IMR-90 (cell line): Measurements from ENCODE around the gene SIAH2. TPM values are rescaled to one million over a fixed set of nuclear protein-coding genes. Genes with fewer than 3 reads are reported as not detected.

Source experiments
- ATAC-seq: fragments of 200-7000 bp; cut with Tn5 transposase; 2 replicates; pipeline ENCODE4 v1.9.1; 2020; ENCODE audit warnings: low read depth, mild to moderate bottlenecking, moderate library complexity
- BruUV-seq: library from RNA; stranded (reverse); fragments of 400-500 nt; replicated peaks from 2 replicates; lab custom pipeline; 2021; lab: Mats Ljungman, UMichigan
- CTCF ChIA-PET: fragments of 300-600 bp; formaldehyde crosslinking; extraction: SDS; loops from one replicate; lab custom pipeline; 2021; ENCODE audit warnings: antibody characterized with exemption; lab: Yijun Ruan, JAX
- POLR2A ChIA-PET: fragments of 300-600 bp; sonication (Branson Sonifier 250); formaldehyde crosslinking; loops from one replicate; lab custom pipeline; 2022; ENCODE audit warnings: antibody characterized with exemption; ENCODE audit not compliant: unreplicated experiment; lab: Charles Lee
- DNase-seq: peaks from one replicate; pipeline ENCODE4 v3.0.0; 2013
- H2AFZ ChIP-seq: replicated peaks from 2 replicates; pipeline ENCODE3; 2013; ENCODE audit warnings: low read length, mild to moderate bottlenecking; ENCODE audit not compliant: poor library complexity
- H2AK5ac ChIP-seq: 2 replicates; pipeline ENCODE4 v1.6.1; 2013; ENCODE audit warnings: low read depth, low read length, inconsistent platforms
- H2AK9ac ChIP-seq: replicated peaks from 2 replicates; pipeline ENCODE3; 2013; ENCODE audit warnings: mild to moderate bottlenecking, low read depth, low read length, moderate library complexity; ENCODE audit not compliant: poor library complexity
- H2BK120ac ChIP-seq: 2 replicates; pipeline ENCODE4 v1.6.1; 2013; ENCODE audit warnings: low read depth, low read length, inconsistent platforms
- H2BK15ac ChIP-seq: 3 replicates; pipeline ENCODE4 v1.6.1; 2013; ENCODE audit warnings: low read depth, low read length, inconsistent platforms
- H2BK20ac ChIP-seq: 2 replicates; pipeline ENCODE4 v1.6.1; 2013; ENCODE audit warnings: low read depth, mild to moderate bottlenecking, inconsistent platforms, low read length, moderate library complexity
- H2BK5ac ChIP-seq: 2 replicates; pipeline ENCODE4 v1.6.1; 2013; ENCODE audit warnings: mild to moderate bottlenecking, low read depth, low read length, inconsistent platforms; ENCODE audit not compliant: poor library complexity, severe bottlenecking
- H3K14ac ChIP-seq: replicated peaks from 2 replicates; pipeline ENCODE4 v1.6.1; 2013; ENCODE audit warnings: low read depth, low read length, inconsistent platforms
- H3K18ac ChIP-seq: 2 replicates; pipeline ENCODE4 v1.6.1; 2013; ENCODE audit warnings: low read depth, low read length, control low read depth
- H3K23ac ChIP-seq: 2 replicates; pipeline ENCODE4 v1.6.1; 2013; ENCODE audit warnings: low read depth, low read length, inconsistent platforms
- H3K27ac ChIP-seq: 2 replicates; pipeline ENCODE4 v1.5.1; 2013; ENCODE audit warnings: mild to moderate bottlenecking, control low read depth, low read length; ENCODE audit not compliant: insufficient read depth
- H3K27me3 ChIP-seq: 2 replicates; pipeline ENCODE4 v1.6.1; 2013; ENCODE audit warnings: low read length; ENCODE audit not compliant: control insufficient read depth, insufficient read depth
- H3K36me3 ChIP-seq: 2 replicates; pipeline ENCODE4 v1.6.1; 2013; ENCODE audit warnings: low read length, mixed read lengths; ENCODE audit not compliant: control insufficient read depth, insufficient read depth
- H3K4ac ChIP-seq: 2 replicates; pipeline ENCODE4 v1.6.1; 2013; ENCODE audit warnings: low read depth, low read length, inconsistent platforms
- H3K4me1 ChIP-seq: 2 replicates; pipeline ENCODE4 v1.6.1; 2013; ENCODE audit warnings: low read length, mixed read lengths; ENCODE audit not compliant: control insufficient read depth, insufficient read depth
- H3K4me2 ChIP-seq: 2 replicates; pipeline ENCODE4 v1.6.1; 2013; ENCODE audit warnings: low read depth, mild to moderate bottlenecking, control low read depth, low read length, moderate library complexity
- H3K4me3 ChIP-seq: 2 replicates; pipeline ENCODE4 v1.5.1; 2013; ENCODE audit warnings: low read depth, mild to moderate bottlenecking, control low read depth, low read length, moderate library complexity; ENCODE audit not compliant: insufficient read depth
- H3K56ac ChIP-seq: 2 replicates; pipeline ENCODE4 v1.6.1; 2013; ENCODE audit warnings: low read length, inconsistent platforms; ENCODE audit not compliant: insufficient read depth; ENCODE audit errors: extremely low read depth
- H3K79me1 ChIP-seq, 2 experiments: 2 replicates each; pipeline ENCODE4 v1.6.1; 2013; ENCODE audit warnings: low read length in 2 of 2, inconsistent platforms in 1 of 2, low read depth in 1 of 2
- H3K9ac ChIP-seq: 2 replicates; pipeline ENCODE4 v1.6.1; 2013; ENCODE audit warnings: low read depth, low read length, control low read depth
- H3K9me1 ChIP-seq: 2 replicates; pipeline ENCODE4 v1.6.1; 2013; ENCODE audit warnings: low read length, inconsistent platforms; ENCODE audit not compliant: insufficient read depth
- H3K9me3 ChIP-seq: 2 replicates; pipeline ENCODE4 v1.6.1; 2013; ENCODE audit warnings: low read length; ENCODE audit not compliant: control insufficient read depth, insufficient read depth
- H4K20me1 ChIP-seq: 2 replicates; pipeline ENCODE4 v1.6.1; 2013; ENCODE audit warnings: low read length, inconsistent platforms; ENCODE audit not compliant: insufficient read depth
- H4K5ac ChIP-seq: 2 replicates; pipeline ENCODE4 v1.6.1; 2013; ENCODE audit warnings: mild to moderate bottlenecking, low read depth, low read length, control low read depth
- H4K8ac ChIP-seq, 2 experiments: 2 replicates each; pipeline ENCODE4 v1.6.1; 2013; ENCODE audit warnings: low read depth in 2 of 2, low read length in 2 of 2, control low read depth in 1 of 2, inconsistent platforms in 1 of 2
- H4K91ac ChIP-seq: 2 replicates; pipeline ENCODE4 v1.6.1; 2013; ENCODE audit warnings: low read depth, low read length, inconsistent platforms; ENCODE audit not compliant: insufficient read depth
- BHLHE40 ChIP-seq: fragments of 150-350 bp; IDR thresholded peaks from 2 replicates; pipeline ENCODE4 v1.6.1; 2016; ENCODE audit warnings: mild to moderate bottlenecking, low read depth, low read length
- MAFK ChIP-seq: IDR thresholded peaks from 2 replicates; pipeline ENCODE4 v1.6.1; 2012; ENCODE audit warnings: low read depth, low read length, improper control_type of control experiment
- MAZ ChIP-seq: IDR thresholded peaks from 2 replicates; pipeline ENCODE4 v1.6.1; 2012; ENCODE audit warnings: low read depth, mild to moderate bottlenecking, low read length, improper control_type of control experiment, moderate library complexity, borderline replicate concordance
- RCOR1 ChIP-seq: IDR thresholded peaks from 2 replicates; pipeline ENCODE4 v1.6.1; 2012; ENCODE audit warnings: mild to moderate bottlenecking, low read length, improper control_type of control experiment; ENCODE audit not compliant: insufficient replicate concordance
- SMC3 ChIP-seq: fragments of 150-350 bp; IDR thresholded peaks from 2 replicates; pipeline ENCODE4 v1.6.1; 2016; ENCODE audit warnings: low read depth, mild to moderate bottlenecking, antibody characterized with exemption, low read length, moderate library complexity
- USF2 ChIP-seq: fragments of 150-350 bp; IDR thresholded peaks from 2 replicates; pipeline ENCODE4 v1.6.1; 2017; ENCODE audit warnings: mild to moderate bottlenecking, antibody characterized with exemption, low read length, low read depth
- dilution Hi-C: fragments of 300-500 bp; cut with HindIII; formaldehyde crosslinking; loops from one replicate; pipeline ENCODE4 v1.14.3; 2018; ENCODE audit warnings: low sequenced_read_pairs; ENCODE audit not compliant: unreplicated experiment
- in situ Hi-C: fragments of 300-500 bp; cut with MboI; formaldehyde crosslinking; loops from 3 replicates; pipeline ENCODE4 v1.14.3; 2019; ENCODE audit warnings: low sequenced_read_pairs, inconsistent platforms, mixed read lengths
- intact Hi-C: fragments of 100-400 bp; cut with micrococcal nuclease; formaldehyde crosslinking; loops from 2 replicates; pipeline ENCODE4 v1.10.0; 2022
- polyA plus RNA-seq, 3 experiments: library from polyadenylated mRNA; depleted of rRNA; stranded (reverse); fragments of >200 nt; gene quantifications; 2 replicates each; pipeline ENCODE4 v1.2.3, GENCODE V29; 2012; ENCODE audit warnings: low replicate concordance in 1 of 3
- total RNA-seq: library from RNA; depleted of rRNA; stranded (reverse); fragments of >200 nt; gene quantifications from 2 replicates; pipeline ENCODE4 v1.2.3, GENCODE V29; 2012

The SIAH2 gene
- total and polyA plus RNA-seq, 2 of the 4 experiments (the other 2 are of a cell fraction) = 24.7 to 61.8 TPM

GRCh38 chr3:150757768-150758167, 5.2 kb downstream of the SIAH2 start:
- H4K5ac ChIP-seq = no peak overlapping the region
- peaks cover 62% of the 10 kb centered on the region for H4K20me1 ChIP-seq
- ATAC-seq = no peak

More at GRCh38 chr3:150757768-150758167, 5.2 kb downstream of the SIAH2 start:
- in situ Hi-C loops (no loop called here), dilution Hi-C loops (no loop called here), intact Hi-C loops (no loop called here)
- Histone ChIP-seq H3K9ac (no peak overlapping the region), H3K14ac (no peak overlapping the region), H3K4me3 (no peak overlapping the region), H3K79me1 (peaks cover 20 to 71% of the 10 kb centered on the region in 2 experiments), H2BK120ac (no peak overlapping the region), H4K91ac (no peak overlapping the region), H3K56ac (no peak overlapping the region), H3K9me1 (peaks cover 9% of the 10 kb centered on the region; the same call in 1 of the 2 replicates), H3K36me3 (peaks cover 9% of the 10 kb centered on the region), H3K23ac (no peak overlapping the region), H2AK9ac (no peak overlapping the region), H2AK5ac (no peak overlapping the region), H3K27ac (no peak overlapping the region), H3K4me1 (peaks cover 8% of the 10 kb centered on the region), H3K18ac (no peak overlapping the region), H3K4ac (no peak overlapping the region), H2BK5ac (no peak overlapping the region), H3K27me3 (no peaks in the 10 kb centered on the region), H3K4me2 (no peak overlapping the region), H3K9me3 (no peaks in the 10 kb centered on the region), H2BK20ac (no peak overlapping the region), H2AFZ (no peak overlapping the region), H4K8ac (no peak overlapping the region), H2BK15ac (no peak overlapping the region)
- ChIA-PET POLR2A (no interaction called here), CTCF (interaction anchor here (1.3 kb wide), 1 partner anchor 12 kb away, joined by 3 read pairs; no protein-coding TSS in a partner anchor)
- no TSS peak for BruUV-seq
- no peak for DNase-seq
- TF ChIP-seq MAZ = no peak
- no peak for TF ChIP-seq USF2
- TF ChIP-seq SMC3 = no peak
- no peak for TF ChIP-seq RCOR1
- no peak for TF ChIP-seq BHLHE40
- TF ChIP-seq MAFK = no peak
